ENCODE data around the gene ABCA13.

Gene ABCA13

DNA sequence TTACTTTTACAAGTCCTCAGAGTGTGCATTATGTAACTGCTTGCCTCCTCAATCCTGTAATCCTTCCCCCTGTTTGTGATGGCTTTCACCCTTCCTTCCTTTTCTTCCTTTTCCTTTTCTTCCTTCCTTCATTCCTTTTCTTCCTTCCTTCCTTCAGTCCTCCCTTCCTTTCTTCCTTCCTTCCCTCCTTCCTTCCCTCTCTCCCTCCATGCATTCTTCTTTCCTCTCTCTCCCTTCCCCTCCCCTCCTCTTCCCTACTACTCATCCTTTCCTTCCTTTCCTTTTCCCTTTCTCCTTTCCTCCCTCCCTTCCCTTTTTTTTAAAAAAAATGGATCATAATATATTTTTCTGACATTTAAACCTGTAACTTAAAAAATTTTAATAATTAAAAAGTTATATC is 22.2 kb upstream of the ABCA13 start:
- Histone ChIP-seq H3K27me3 (peaks cover 0 to 9% of the 10 kb centered on the region in 2 donors), H3K9me3 (no peaks in the 10 kb centered on the region), H3K27ac (no peak overlapping the region), H3K36me3 (no peaks in the 10 kb centered on the region), H3K4me3 (no peak overlapping the region), H3K4me1 (no peaks in the 10 kb centered on the region)
- intact Hi-C loops (cut with DNase I; ENCODE audit: low total_unique reads) = no loop called here
- no peak for DNase-seq
- TF ChIP-seq, protein P1, sequence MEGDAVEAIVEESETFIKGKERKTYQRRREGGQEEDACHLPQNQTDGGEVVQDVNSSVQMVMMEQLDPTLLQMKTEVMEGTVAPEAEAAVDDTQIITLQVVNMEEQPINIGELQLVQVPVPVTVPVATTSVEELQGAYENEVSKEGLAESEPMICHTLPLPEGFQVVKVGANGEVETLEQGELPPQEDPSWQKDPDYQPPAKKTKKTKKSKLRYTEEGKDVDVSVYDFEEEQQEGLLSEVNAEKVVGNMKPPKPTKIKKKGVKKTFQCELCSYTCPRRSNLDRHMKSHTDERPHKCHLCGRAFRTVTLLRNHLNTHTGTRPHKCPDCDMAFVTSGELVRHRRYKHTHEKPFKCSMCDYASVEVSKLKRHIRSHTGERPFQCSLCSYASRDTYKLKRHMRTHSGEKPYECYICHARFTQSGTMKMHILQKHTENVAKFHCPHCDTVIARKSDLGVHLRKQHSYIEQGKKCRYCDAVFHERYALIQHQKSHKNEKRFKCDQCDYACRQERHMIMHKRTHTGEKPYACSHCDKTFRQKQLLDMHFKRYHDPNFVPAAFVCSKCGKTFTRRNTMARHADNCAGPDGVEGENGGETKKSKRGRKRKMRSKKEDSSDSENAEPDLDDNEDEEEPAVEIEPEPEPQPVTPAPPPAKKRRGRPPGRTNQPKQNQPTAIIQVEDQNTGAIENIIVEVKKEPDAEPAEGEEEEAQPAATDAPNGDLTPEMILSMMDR (IDR thresholded peaks at IDR 0.05) = no peak

DNA sequence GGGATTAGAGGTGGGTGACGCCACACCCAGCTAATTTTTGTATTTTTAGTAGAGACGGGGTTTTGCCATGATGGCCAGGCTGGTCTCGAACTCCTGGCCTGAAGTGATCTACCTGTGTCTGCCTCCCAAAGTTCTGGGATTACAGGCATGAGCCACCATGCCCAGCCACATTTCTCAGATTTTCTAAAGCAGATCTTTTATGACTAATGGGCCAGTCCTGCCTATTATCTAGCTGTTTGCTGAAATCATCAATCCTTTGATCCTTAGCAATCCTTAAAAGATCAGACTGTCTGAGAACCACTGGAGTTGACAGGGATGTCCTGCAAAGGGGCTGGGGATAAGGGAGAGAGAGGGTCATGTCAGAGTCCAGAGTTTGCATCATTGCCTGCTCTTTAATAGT is 21.2 kb upstream of the ABCA13 start:
- TF ChIP-seq, protein P1 (IDR thresholded peaks at IDR 0.05) = no peak

GRCh38 chr7:48154792-48155413 is 16.4 kb upstream of the ABCA13 start:
- intact Hi-C loops (cut with DNase I; ENCODE audit: low total_unique reads) = no loop called here
- no peak for DNase-seq
- H3K4me3 ChIP-seq = no peak overlapping the region
- H3K4me1 ChIP-seq = no peaks in the 10 kb centered on the region
- H3K36me3 ChIP-seq = no peaks in the 10 kb centered on the region
- H3K27ac ChIP-seq = no peak overlapping the region
- no peaks in the 10 kb centered on the region for H3K27me3 ChIP-seq
- TF ChIP-seq, protein P1 (IDR thresholded peaks at IDR 0.05) = peak in 1 of 2 experiments; percentile 13
- no peaks in the 10 kb centered on the region for H3K9me3 ChIP-seq

More for the DNA sequence above, 21.2 kb upstream of the ABCA13 start:
- Histone ChIP-seq H3K36me3 (no peaks in the 10 kb centered on the region), H3K4me1 (no peaks in the 10 kb centered on the region), H3K4me3 (no peak overlapping the region), H3K27ac (no peak overlapping the region), H3K9me3 (no peaks in the 10 kb centered on the region), H3K27me3 (peaks cover 0 to 9% of the 10 kb centered on the region in 2 donors)
- intact Hi-C loops (cut with DNase I; ENCODE audit: low total_unique reads) = no loop called here
- no peak for DNase-seq

GRCh38 chr7:48158404-48158803 is 12.9 kb upstream of the ABCA13 start:
- DNase-seq = no peak
- H3K4me1 ChIP-seq = no peaks in the 10 kb centered on the region
- intact Hi-C loops (cut with DNase I; ENCODE audit: low total_unique reads) = no loop called here
- H3K4me3 ChIP-seq = no peak overlapping the region
- H3K9me3 ChIP-seq = peaks cover 0 to 10% (median 9%) of the 10 kb centered on the region in 3 donors
- TF ChIP-seq, protein P1 (IDR thresholded peaks at IDR 0.05) = no peak
- H3K27ac ChIP-seq = no peak overlapping the region
- H3K27me3 ChIP-seq = no peaks in the 10 kb centered on the region
- H3K36me3 ChIP-seq = no peaks in the 10 kb centered on the region

GRCh38 chr7:48161407-48162125 is 9.7 kb upstream of the ABCA13 start:
- no peaks in the 10 kb centered on the region for H3K36me3 ChIP-seq
- no peak for DNase-seq
- no peaks in the 10 kb centered on the region for H3K4me1 ChIP-seq
- intact Hi-C loops (cut with DNase I; ENCODE audit: low total_unique reads) = no loop called here
- H3K4me3 ChIP-seq = no peak overlapping the region
- H3K27ac ChIP-seq = no peak overlapping the region
- peaks cover 0 to 10% (median 9%) of the 10 kb centered on the region in 3 donors for H3K9me3 ChIP-seq
- H3K27me3 ChIP-seq = no peaks in the 10 kb centered on the region
- TF ChIP-seq, protein P1 (IDR thresholded peaks at IDR 0.05) = no peak
